NCI-H345 treated with DMSO at 0.1 percent for 48 hours (cell line): ENCODE results near the gene SPRR5.

Experiments used
- DNase-seq: peaks from one replicate; lab custom pipeline; 2025; ENCODE audit not compliant: unreplicated experiment; lab: John Stamatoyannopoulos, UW

SPRR5 gene

GRCh38 chr1:152942161-152942560 lies 4.8 kb upstream of the SPRR5 start:
- no peak for DNase-seq

- DNase-seq, result no peak
Observed at GRCh38 chr1:152946248-152946647, 758 bp upstream of the SPRR5 start.

- no peak for DNase-seq
Observed at GRCh38 chr1:152951711-152952110, 4.7 kb downstream of the SPRR5 start.

GRCh38 chr1:152953761-152954160 lies 6.8 kb downstream of the SPRR5 start:
- DNase-seq, result no peak

- DNase-seq, result no peak
Observed at GRCh38 chr1:152954436-152954835, 7.4 kb downstream of the SPRR5 start.

GRCh38 chr1:152957561-152957960 lies 10.6 kb downstream of the SPRR5 start:
- DNase-seq, result no peak

GRCh38 chr1:152959273-152959672 lies 12.3 kb downstream of the SPRR5 start:
- no peak for DNase-seq

- no peak for DNase-seq
Observed at GRCh38 chr1:152959801-152960451, 12.9 kb downstream of the SPRR5 start.

- no peak for DNase-seq
Observed at GRCh38 chr1:152960452-152961044, 13.5 kb downstream of the SPRR5 start.

- no peak for DNase-seq
Observed at GRCh38 chr1:152961226-152961891, 14.4 kb downstream of the SPRR5 start.

GRCh38 chr1:152962876-152963415 lies 15.9 kb downstream of the SPRR5 start:
- no peak for DNase-seq

GRCh38 chr1:152964536-152964935 lies 17.5 kb downstream of the SPRR5 start:
- DNase-seq, result no peak

- no peak for DNase-seq
Observed at GRCh38 chr1:152965853-152966252, 18.8 kb downstream of the SPRR5 start.

GRCh38 chr1:152967201-152967600 lies 20.2 kb downstream of the SPRR5 start:
- DNase-seq, result no peak

GRCh38 chr1:152968248-152968647 lies 21.2 kb downstream of the SPRR5 start:
- DNase-seq, result no peak

- DNase-seq, result no peak
Observed at GRCh38 chr1:152969036-152969435, 22.0 kb downstream of the SPRR5 start.

- no peak for DNase-seq
Observed at GRCh38 chr1:152970495-152970894, 23.5 kb downstream of the SPRR5 start, which contains the start of gene SPRR4. Gene SPRR4 (plus strand): TSS chr1:152970648. CDS start chr1:152971891, 1,243 bp downstream.

- no peak for DNase-seq
Observed at GRCh38 chr1:152972196-152972886, 25.3 kb downstream of the SPRR5 start.

- DNase-seq, result no peak
Observed at GRCh38 chr1:152976688-152977087, 29.7 kb downstream of the SPRR5 start.

- no peak for DNase-seq
Observed at GRCh38 chr1:152977614-152978013, 30.6 kb downstream of the SPRR5 start.

GRCh38 chr1:152980676-152981075 lies 33.7 kb downstream of the SPRR5 start:
- DNase-seq, result no peak
